Midbrain (tissue), 1 donor: ENCODE data around the gene ID3.
A peak's percentile ranks its signal among the peaks of the same experiment; 100 is the strongest.
"Not testable (repeated sequence)": the region's sequence is repeated elsewhere in the genome, so short reads cannot be mapped to it uniquely, and the experiment has no call there.

Experiments used
- DNase-seq: peaks from one replicate; lab custom pipeline; 2025; lab: John Stamatoyannopoulos, UW

ID3 gene

GRCh38 chr1:23588749-23589548 lies 29.6 kb upstream of the ID3 start:
- no peak for DNase-seq

DNA sequence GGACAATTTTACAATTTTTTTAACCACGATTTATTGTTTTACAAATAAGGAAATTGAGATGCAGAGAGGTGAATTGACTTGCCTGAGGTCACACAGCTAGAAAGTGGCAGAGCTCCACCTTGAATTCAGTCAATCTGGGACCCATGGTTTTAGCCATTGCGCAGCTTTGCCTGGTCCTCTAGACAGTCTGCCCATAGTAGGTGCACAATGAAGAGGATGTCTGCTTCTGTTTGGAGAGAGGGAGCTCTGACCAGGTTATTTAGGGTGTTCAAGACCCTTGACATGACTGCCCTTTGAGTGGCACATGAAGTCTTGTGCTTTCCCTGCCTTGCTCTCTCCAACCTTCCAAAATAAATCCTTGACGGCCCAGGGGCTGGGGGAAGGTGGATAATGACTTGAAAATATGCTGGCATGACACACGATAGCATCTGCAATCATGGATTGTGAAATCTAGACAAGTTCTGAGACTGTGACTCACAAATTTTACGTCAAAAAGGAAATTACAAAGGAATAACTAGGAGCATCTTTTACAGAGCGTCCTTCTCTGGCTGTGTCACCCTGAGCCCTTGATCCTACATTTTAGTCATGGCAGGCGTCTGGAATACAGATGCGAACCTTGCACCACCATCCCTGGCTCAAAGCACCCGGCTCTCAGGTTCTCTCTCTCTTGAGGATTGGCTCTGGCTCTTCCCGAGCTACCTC lies 26.2 kb upstream of the ID3 start:
- no peak for DNase-seq

- not testable (repeated sequence) for DNase-seq
These were observed 24.4 kb upstream of the ID3 start for GRCh38 chr1:23583727-23584126.

GRCh38 chr1:23582820-23583219 lies 23.5 kb upstream of the ID3 start:
- no peak for DNase-seq

- DNase-seq, result peak; percentile 20
These were observed 21.9 kb upstream of the ID3 start for GRCh38 chr1:23581219-23581618.

DNA sequence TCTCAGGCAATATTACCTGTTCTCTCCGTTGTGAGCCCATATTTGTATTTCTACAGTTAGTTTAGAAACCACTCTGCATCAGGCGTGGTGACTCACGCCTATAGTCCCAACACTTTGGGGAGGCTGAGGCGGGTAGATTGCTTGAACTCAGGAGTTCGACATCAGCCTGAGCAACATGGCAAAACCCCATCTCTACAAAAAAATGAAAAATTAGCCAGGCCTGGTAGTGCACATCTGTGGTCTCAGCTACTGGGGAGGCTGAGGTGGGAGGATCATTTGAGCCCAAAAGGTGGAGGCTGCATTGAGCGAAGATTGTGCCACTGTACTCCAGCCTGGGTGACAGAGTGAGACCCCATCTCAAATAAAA lies 19.7 kb upstream of the ID3 start:
- no peak for DNase-seq

- DNase-seq, result no peak
These were observed 19.2 kb upstream of the ID3 start for GRCh38 chr1:23578311-23578996.

GRCh38 chr1:23577056-23578004 lies 18.0 kb upstream of the ID3 start:
- no peak for DNase-seq

GRCh38 chr1:23576338-23577055 lies 17.2 kb upstream of the ID3 start:
- DNase-seq, result no peak

- no peak for DNase-seq
These were observed 16.0 kb upstream of the ID3 start for GRCh38 chr1:23575226-23575810.

- no peak for DNase-seq
These were observed 15.0 kb upstream of the ID3 start for GRCh38 chr1:23574265-23574754.

- no peak for DNase-seq
These were observed 14.4 kb upstream of the ID3 start for GRCh38 chr1:23573574-23574182.

- DNase-seq, result no peak
These were observed 12.2 kb upstream of the ID3 start for GRCh38 chr1:23571465-23571864.

- DNase-seq, result no peak
These were observed 10.8 kb upstream of the ID3 start for GRCh38 chr1:23570001-23570691.

DNA sequence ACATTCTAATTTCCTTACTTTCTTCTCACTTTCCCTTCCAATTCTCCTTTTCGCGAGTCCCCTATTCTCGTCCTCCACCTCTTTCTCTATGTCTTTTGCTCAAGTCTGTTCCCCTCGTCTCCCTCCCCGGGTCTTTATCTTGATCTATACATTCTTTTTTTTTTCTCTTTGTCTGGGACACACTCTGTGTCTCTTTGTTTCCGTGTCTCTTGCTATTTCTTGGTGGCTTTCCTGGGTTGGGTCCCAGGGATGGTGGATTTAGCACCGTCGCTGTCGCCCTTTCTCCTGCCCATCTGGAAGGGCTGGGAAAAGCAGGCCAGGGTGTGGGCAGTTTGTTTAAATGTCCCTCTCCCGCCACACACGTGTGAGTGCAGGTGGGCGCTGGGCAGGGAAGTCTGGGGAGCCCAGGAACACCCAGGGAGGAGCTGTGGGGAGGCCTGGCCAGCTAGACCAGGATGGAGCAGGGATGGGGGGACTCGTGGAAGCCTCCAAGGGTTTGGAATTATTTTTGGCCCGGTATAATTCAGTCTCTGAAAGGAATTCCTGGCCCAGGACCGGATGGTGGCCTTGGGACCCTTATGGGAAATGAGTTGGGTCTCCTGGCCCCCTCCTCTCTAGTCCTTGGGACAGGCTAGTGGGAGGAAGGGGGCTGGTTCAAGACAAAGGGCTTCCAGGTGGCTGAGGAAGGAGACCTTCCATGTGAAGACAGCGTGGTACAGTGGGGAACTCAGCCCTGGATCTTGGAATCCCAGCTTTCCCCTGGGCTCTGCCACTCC lies 9.5 kb upstream of the ID3 start:
- DNase-seq, result no peak

DNA sequence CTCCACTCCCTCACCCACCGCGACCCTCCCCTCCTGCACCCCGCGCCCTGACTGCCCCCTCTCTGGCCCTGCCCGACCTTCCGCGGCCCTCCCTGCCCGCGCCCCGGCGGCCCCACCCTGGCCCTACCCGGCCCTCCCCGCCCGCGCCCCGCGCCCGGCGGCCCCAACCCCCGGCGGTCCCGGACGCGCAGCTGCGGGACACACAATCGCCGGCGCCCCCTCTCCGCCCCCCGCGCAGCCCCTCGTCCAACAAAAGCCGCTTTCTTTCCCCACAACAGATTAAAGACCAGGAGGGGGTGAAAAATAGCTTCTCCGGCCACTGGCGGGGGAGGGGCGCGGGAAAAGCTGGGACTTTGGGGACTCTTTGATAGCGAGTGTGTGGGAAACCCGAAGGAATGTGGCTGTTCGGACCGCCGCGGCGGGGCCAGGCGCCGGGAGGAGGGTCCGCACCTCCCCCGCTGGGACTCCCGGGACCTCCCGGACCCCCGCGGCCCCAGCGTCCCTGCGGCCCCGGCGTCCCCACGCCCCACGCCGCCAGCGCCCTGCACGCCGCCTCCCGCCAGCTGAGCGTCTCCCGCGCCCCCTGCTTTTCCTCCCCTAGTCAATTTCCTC lies 8.8 kb upstream of the ID3 start:
- peak; percentile 62 for DNase-seq

GRCh38 chr1:23567629-23567995 lies 8.3 kb upstream of the ID3 start:
- DNase-seq, result no peak

DNA sequence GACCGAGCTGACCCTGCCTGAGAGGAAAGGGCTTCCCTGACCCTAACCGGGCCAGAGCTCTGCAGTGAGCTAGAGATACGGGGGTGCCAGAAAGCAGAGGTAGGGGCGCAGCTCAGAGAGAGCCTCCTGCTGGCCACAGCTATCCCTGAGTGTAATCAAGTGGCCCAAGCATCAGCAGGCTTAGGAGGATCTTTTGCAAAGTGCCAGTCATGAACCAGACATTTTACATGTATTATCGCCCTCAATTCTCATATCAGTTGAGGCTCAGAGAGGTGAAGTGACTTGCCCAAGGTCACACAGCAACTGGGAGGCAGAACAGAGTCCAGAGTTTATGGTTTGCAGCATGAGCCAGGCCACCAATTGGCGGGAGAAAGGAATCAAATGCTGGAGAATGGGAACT lies 7.0 kb upstream of the ID3 start:
- no peak for DNase-seq
